Measurements from ENCODE around the gene MTX2. TPM values are rescaled to one million over a fixed set of nuclear protein-coding genes. Genes with fewer than 3 reads are reported as not detected.

The MTX2 gene
- total and polyA plus RNA-seq, 2 donors (not counting 3 experiments of a cell fraction or from before 2014, with no cell fraction given), result 31.3 TPM

- Histone ChIP-seq H3K4me1 (ENCODE audit: control insufficient read depth, extremely low read depth, insufficient read depth, low read length) (peaks cover 16% of the 10 kb centered on the region), H3K9ac (replicated peaks; ENCODE audit: extremely low read depth, insufficient read depth, low read length) (peak overlapping the region; percentile 8), H3K27ac (ENCODE audit: insufficient read depth, low read depth, low read length) (peak overlapping the region; percentile 72), H3K9me3 (replicated peaks; ENCODE audit: control insufficient read depth, insufficient read depth, low read length) (no peaks in the 10 kb centered on the region), H2AFZ (ENCODE audit: low read depth, low read length) (peak overlapping the region; percentile 73), H3K4me2 (ENCODE audit: insufficient read depth, low read length) (peak overlapping the region; percentile 62), H3K4me3 (replicated peaks in 1 of 3; ENCODE audit: insufficient read depth in 1 of 3, low read depth in 1 of 3, low read length in 3 of 3) (no peak overlapping the region), H3K36me3 (ENCODE audit: control insufficient read depth in 2 of 2, extremely low read depth in 1 of 2, insufficient read depth in 2 of 2, low read length in 2 of 2) (no peaks in the 10 kb centered on the region), H3K9me1 (replicated peaks; ENCODE audit: control insufficient read depth, extremely low read depth, insufficient read depth, low read length) (no peaks in the 10 kb centered on the region), H4K20me1 (replicated peaks; ENCODE audit: control insufficient read depth, extremely low read depth, insufficient read depth, low read length) (no peaks in the 10 kb centered on the region), H3K27me3 (ENCODE audit: control insufficient read depth in 2 of 2, insufficient read depth in 2 of 2, low read length in 2 of 2) (no peaks in the 10 kb centered on the region), H3K79me2 (ENCODE audit: control insufficient read depth, insufficient read depth, low read length) (no peaks in the 10 kb centered on the region)
- no TSS peak for BruUV-seq (replicated peaks)
- intact Hi-C loops (cut with micrococcal nuclease) (loop anchor here (2.0 kb wide), 1 partner anchor 45 kb away; the partner anchor contains the start of gene HOXD1), dilution Hi-C loops (cut with MboI; ENCODE audit: extremely low pct_ligation_motif_present, low sequenced_read_pairs) (no loop called here)
- DNase-seq (ENCODE audit: low read depth, low spot score) (peak; percentile 81), FAIRE-seq (peak; percentile 78)
- ChIA-PET POLR2A (no interaction called here), CTCF (interaction anchor here (0.8 to 3.0 kb wide), 12 partner anchors 9 to 320 kb away, joined by 3 to 13 read pairs (median 3); partner anchors contain the start of gene HOXD1)
- no peak for TF ChIP-seq CTCF (IDR thresholded peaks at IDR 0.05; ENCODE audit: extremely low read depth in 1 of 2, insufficient read depth in 1 of 2, low read depth in 1 of 2, low read length in 2 of 2)
- peak; percentile 61 for TF ChIP-seq FOS (IDR thresholded peaks at IDR 0.05; ENCODE audit: borderline replicate concordance, insufficient read depth, low read length)
- TF ChIP-seq POLR2A (IDR thresholded peaks at IDR 0.05; ENCODE audit: low read depth, low read length), result no peak
- peak; percentile 45 for TF ChIP-seq JUN (IDR thresholded peaks at IDR 0.05; ENCODE audit: borderline replicate concordance, insufficient read depth, insufficient read length, low read depth)
- no peak for TF ChIP-seq POLR2AphosphoS5 (IDR thresholded peaks at IDR 0.05; ENCODE audit: insufficient read depth, low read depth, low read length)
Observed at GRCh38 chr2:176234156-176234555, 35.1 kb upstream of the MTX2 start.

GRCh38 chr2:176234940-176235339 is 34.3 kb upstream of the MTX2 start:
- H4K20me1 ChIP-seq (replicated peaks; ENCODE audit: control insufficient read depth, extremely low read depth, insufficient read depth, low read length), result no peaks in the 10 kb centered on the region
- TF ChIP-seq POLR2AphosphoS5 (IDR thresholded peaks at IDR 0.05; ENCODE audit: insufficient read depth, low read depth, low read length), result no peak
- TF ChIP-seq JUN (IDR thresholded peaks at IDR 0.05; ENCODE audit: borderline replicate concordance, insufficient read depth, insufficient read length, low read depth), result no peak
- TF ChIP-seq FOS (IDR thresholded peaks at IDR 0.05; ENCODE audit: borderline replicate concordance, insufficient read depth, low read length), result no peak
- TF ChIP-seq MYC (IDR thresholded peaks at IDR 0.05; ENCODE audit: low read depth, low read length), result no peak
- TF ChIP-seq MAX (IDR thresholded peaks at IDR 0.05; ENCODE audit: insufficient read depth, insufficient read length), result no peak
- TF ChIP-seq EZH2 (IDR thresholded peaks at IDR 0.05; ENCODE audit: borderline replicate concordance, low read depth, low read length, severe bottlenecking), result no peak
- no peak for TF ChIP-seq POLR2A (IDR thresholded peaks at IDR 0.05; ENCODE audit: low read depth, low read length)
- no peak for TF ChIP-seq CTCF (IDR thresholded peaks at IDR 0.05; ENCODE audit: extremely low read depth in 1 of 2, insufficient read depth in 1 of 2, low read depth in 1 of 2, low read length in 2 of 2)
- no peak for TF ChIP-seq GATA2 (IDR thresholded peaks at IDR 0.05; ENCODE audit: insufficient read depth, insufficient read length, low read depth, low read length)
- H3K9ac ChIP-seq (replicated peaks; ENCODE audit: extremely low read depth, insufficient read depth, low read length), result no peak overlapping the region
- no peak overlapping the region for H3K27ac ChIP-seq (ENCODE audit: insufficient read depth, low read depth, low read length)
- H3K4me1 ChIP-seq (ENCODE audit: control insufficient read depth, extremely low read depth, insufficient read depth, low read length), result peaks cover 16% of the 10 kb centered on the region
- H3K36me3 ChIP-seq (ENCODE audit: control insufficient read depth in 2 of 2, extremely low read depth in 1 of 2, insufficient read depth in 2 of 2, low read length in 2 of 2), result no peaks in the 10 kb centered on the region
- CTCF ChIA-PET, result interaction anchor here (0.9 to 3.0 kb wide), 7 partner anchors 10 to 220 kb away, joined by 3 to 13 read pairs (median 3); no protein-coding TSS in a partner anchor
- no peaks in the 10 kb centered on the region for H3K79me2 ChIP-seq (ENCODE audit: control insufficient read depth, insufficient read depth, low read length)
- intact Hi-C loops (cut with micrococcal nuclease) (loop anchor here (2.0 kb wide), 1 partner anchor 46 kb away; the partner anchor contains the start of gene HOXD1), dilution Hi-C loops (cut with MboI; ENCODE audit: extremely low pct_ligation_motif_present, low sequenced_read_pairs) (no loop called here)
- DNase-seq (ENCODE audit: low read depth, low spot score) (peak; percentile 39), FAIRE-seq (no peak)
- peak overlapping the region; percentile 38 for H3K4me2 ChIP-seq (ENCODE audit: insufficient read depth, low read length)
- no peaks in the 10 kb centered on the region for H3K9me1 ChIP-seq (replicated peaks; ENCODE audit: control insufficient read depth, extremely low read depth, insufficient read depth, low read length)
- no peaks in the 10 kb centered on the region for H3K9me3 ChIP-seq (replicated peaks; ENCODE audit: control insufficient read depth, insufficient read depth, low read length)
- peak overlapping the region; percentile 65 for H2AFZ ChIP-seq (ENCODE audit: low read depth, low read length)
- H3K4me3 ChIP-seq (replicated peaks in 1 of 3; ENCODE audit: insufficient read depth in 1 of 3, low read depth in 1 of 3, low read length in 3 of 3), result no peak overlapping the region
- no TSS peak for BruUV-seq (replicated peaks)
- H3K27me3 ChIP-seq (ENCODE audit: control insufficient read depth in 2 of 2, insufficient read depth in 2 of 2, low read length in 2 of 2), result no peaks in the 10 kb centered on the region
- POLR2A ChIA-PET, result no interaction called here
